ENCODE results near the gene CLEC4D. TPM values are rescaled to one million over a fixed set of nuclear protein-coding genes. Genes with fewer than 3 reads are reported as not detected.
A peak's percentile ranks its signal among the peaks of the same experiment; 100 is the strongest.
"Not testable (repeated sequence)": the region's sequence is repeated elsewhere in the genome, so short reads cannot be mapped to it uniquely, and the experiment has no call there.

The CLEC4D gene
- total RNA-seq, 1 donor from 2014 or later, result not detected

DNA sequence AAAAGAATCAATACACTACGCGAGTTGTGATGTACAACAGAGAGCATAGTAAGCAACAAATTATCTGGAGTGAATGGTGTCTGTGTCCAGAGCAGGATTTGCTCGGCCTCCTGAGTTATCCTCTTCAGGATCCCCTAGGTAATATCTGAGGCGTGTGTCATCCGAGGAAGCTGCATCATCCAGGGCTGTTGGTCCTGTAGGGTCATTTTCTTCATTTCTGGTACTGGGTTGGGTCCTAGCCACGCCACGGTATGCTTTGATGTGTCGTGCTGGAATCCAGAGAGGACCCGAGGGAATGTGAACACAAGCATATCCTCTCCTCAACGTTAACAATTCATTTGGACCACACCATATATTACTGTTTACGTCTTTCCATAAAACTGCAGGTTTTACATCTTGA is 46.4 kb downstream of the CLEC4D start:
- H3K4me1 Mint-ChIP-seq (ENCODE audit: unreplicated experiment), result no peaks in the 10 kb centered on the region
- no peaks in the 10 kb centered on the region for H3K36me3 Mint-ChIP-seq
- TF ChIP-seq, protein P1, sequence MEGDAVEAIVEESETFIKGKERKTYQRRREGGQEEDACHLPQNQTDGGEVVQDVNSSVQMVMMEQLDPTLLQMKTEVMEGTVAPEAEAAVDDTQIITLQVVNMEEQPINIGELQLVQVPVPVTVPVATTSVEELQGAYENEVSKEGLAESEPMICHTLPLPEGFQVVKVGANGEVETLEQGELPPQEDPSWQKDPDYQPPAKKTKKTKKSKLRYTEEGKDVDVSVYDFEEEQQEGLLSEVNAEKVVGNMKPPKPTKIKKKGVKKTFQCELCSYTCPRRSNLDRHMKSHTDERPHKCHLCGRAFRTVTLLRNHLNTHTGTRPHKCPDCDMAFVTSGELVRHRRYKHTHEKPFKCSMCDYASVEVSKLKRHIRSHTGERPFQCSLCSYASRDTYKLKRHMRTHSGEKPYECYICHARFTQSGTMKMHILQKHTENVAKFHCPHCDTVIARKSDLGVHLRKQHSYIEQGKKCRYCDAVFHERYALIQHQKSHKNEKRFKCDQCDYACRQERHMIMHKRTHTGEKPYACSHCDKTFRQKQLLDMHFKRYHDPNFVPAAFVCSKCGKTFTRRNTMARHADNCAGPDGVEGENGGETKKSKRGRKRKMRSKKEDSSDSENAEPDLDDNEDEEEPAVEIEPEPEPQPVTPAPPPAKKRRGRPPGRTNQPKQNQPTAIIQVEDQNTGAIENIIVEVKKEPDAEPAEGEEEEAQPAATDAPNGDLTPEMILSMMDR (conservative IDR thresholded peaks at IDR 0.05), result no peak
- H3K27ac Mint-ChIP-seq, result peak overlapping the region; percentile 57
- H3K27me3 Mint-ChIP-seq, result peaks cover 9% of the 10 kb centered on the region
- no peak for DNase-seq (ENCODE audit: extremely low spot score, unreplicated experiment)
- peaks cover 16% of the 10 kb centered on the region for H3K9me3 Mint-ChIP-seq
- H3K4me3 Mint-ChIP-seq, result no peak overlapping the region

DNA sequence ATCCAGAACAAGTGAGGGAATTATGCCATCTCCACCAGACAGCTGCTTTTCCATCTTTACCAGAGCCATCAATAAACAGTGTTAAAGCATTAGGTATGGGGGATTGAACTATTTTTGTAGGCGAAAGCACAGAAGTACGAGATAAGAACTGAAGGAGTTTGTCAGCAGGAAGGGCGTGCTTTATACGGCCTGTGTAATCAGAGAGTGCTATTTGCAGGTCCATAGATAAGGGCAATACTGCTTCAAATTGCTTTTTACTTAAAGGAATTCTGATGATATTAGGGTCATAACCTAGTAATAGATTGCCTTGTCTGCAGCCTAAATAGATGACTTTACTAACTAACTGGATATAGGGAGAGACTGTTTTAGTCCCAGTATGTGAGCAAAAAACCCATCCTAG is 47.7 kb downstream of the CLEC4D start:
- peaks cover 16% of the 10 kb centered on the region for H3K9me3 Mint-ChIP-seq
- no peaks in the 10 kb centered on the region for H3K36me3 Mint-ChIP-seq
- H3K27ac Mint-ChIP-seq, result no peak overlapping the region
- no peak for DNase-seq (ENCODE audit: extremely low spot score, unreplicated experiment)
- no peaks in the 10 kb centered on the region for H3K4me1 Mint-ChIP-seq (ENCODE audit: unreplicated experiment)
- H3K27me3 Mint-ChIP-seq, result peaks cover 17% of the 10 kb centered on the region
- TF ChIP-seq, protein P1 (conservative IDR thresholded peaks at IDR 0.05), result no peak
- H3K4me3 Mint-ChIP-seq, result no peak overlapping the region

DNA sequence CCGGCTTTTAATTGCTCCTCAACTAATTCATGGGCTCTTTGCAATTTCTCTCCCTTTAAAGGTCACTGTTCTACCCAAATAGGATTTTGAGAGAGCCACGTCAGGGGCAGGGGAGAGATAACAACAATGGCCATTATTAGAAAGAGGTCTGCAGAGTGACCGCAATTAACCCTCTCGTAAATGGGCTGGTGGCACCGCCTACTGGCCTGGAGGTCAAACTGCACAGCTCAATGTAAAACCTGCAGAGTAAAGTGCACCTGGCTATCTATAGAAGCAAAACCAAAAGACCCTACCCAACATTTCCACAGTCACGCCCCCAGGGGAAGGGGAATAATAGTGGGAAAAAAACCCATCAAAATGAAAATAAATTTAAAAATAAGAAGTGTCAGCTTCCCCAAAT is 49.0 kb downstream of the CLEC4D start:
- H3K4me1 Mint-ChIP-seq (ENCODE audit: unreplicated experiment), result no peaks in the 10 kb centered on the region
- TF ChIP-seq, protein P1 (conservative IDR thresholded peaks at IDR 0.05), result no peak
- no peak for DNase-seq (ENCODE audit: extremely low spot score, unreplicated experiment)
- H3K4me3 Mint-ChIP-seq, result no peak overlapping the region
- no peaks in the 10 kb centered on the region for H3K36me3 Mint-ChIP-seq
- no peak overlapping the region for H3K27ac Mint-ChIP-seq
- peaks cover 16% of the 10 kb centered on the region for H3K9me3 Mint-ChIP-seq
- peaks cover 17% of the 10 kb centered on the region for H3K27me3 Mint-ChIP-seq

DNA sequence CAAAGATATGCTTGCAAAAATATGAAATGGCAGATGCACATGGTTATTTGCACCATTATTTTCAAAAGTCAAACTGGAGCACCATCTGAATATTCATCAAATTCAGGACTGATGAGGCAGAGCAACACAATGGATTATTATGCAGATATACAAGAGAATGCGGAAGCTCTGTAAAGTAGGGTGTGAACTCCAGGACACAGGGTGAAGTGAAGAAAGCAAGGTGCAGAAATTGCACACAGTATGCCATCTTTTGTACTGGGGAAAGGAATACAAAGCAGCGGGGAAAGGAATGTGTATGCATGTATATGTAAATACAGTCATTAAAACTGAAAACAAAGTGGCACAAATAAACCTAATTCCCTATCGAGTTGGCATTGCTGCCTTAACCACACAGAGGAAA is 50.1 kb downstream of the CLEC4D start:
- no peak overlapping the region for H3K27ac Mint-ChIP-seq
- TF ChIP-seq, protein P1 (conservative IDR thresholded peaks at IDR 0.05), result no peak
- no peaks in the 10 kb centered on the region for H3K4me1 Mint-ChIP-seq (ENCODE audit: unreplicated experiment)
- peaks cover 16% of the 10 kb centered on the region for H3K9me3 Mint-ChIP-seq
- no peaks in the 10 kb centered on the region for H3K36me3 Mint-ChIP-seq
- no peak overlapping the region for H3K4me3 Mint-ChIP-seq
- peaks cover 14% of the 10 kb centered on the region for H3K27me3 Mint-ChIP-seq
- DNase-seq (ENCODE audit: extremely low spot score, unreplicated experiment), result no peak

DNA sequence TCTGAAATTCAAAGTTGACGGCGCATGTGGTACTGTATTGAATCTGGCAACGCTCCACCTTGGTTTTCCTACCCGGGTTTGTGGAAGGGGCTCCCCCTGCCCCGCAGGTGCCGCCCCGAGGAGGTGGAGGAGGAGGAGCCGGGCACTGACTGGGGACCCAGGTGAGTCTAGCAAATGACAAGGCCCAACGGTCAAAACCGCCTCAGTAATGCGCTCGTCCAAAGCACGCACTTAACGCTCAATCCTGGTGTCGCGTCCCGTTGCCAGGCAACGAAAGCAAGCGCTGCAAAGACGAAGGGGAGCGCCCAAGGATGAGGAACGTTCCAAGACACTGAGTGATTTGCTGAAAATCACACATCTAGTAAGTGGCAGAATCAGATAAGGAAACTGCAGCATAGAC is 51.4 kb downstream of the CLEC4D start:
- DNase-seq (ENCODE audit: extremely low spot score, unreplicated experiment), result no peak
- no peak overlapping the region for H3K4me3 Mint-ChIP-seq
- peaks cover 17% of the 10 kb centered on the region for H3K27me3 Mint-ChIP-seq
- TF ChIP-seq, protein P1 (conservative IDR thresholded peaks at IDR 0.05), result no peak
- no peak overlapping the region for H3K27ac Mint-ChIP-seq
- H3K9me3 Mint-ChIP-seq, result peaks cover 16% of the 10 kb centered on the region
- H3K4me1 Mint-ChIP-seq (ENCODE audit: unreplicated experiment), result no peaks in the 10 kb centered on the region
- no peaks in the 10 kb centered on the region for H3K36me3 Mint-ChIP-seq

DNA sequence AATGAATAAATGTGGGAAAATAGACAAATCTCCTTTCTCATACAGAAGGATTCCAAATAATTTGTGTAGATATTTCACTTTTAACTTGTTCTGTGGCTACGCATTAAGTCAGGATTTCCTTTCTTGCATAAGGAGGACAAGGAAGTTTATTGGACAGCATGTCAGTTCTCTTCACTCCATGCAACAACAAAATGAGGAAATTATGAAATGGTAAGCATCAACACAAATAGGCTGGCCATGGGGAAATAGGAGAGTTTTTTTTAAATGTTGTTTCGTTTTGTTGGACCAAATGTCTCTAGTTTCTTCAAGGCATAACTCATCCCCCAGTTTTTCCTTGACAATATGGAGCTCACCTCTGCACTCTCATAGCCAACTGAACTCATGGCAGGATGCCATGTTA is 52.7 kb downstream of the CLEC4D start:
- H3K27me3 Mint-ChIP-seq, result peaks cover 17% of the 10 kb centered on the region
- not testable (repeated sequence) for H3K36me3 Mint-ChIP-seq; H3K4me1 Mint-ChIP-seq (ENCODE audit: unreplicated experiment); H3K9me3 Mint-ChIP-seq; H3K4me3 Mint-ChIP-seq; H3K27ac Mint-ChIP-seq; DNase-seq (ENCODE audit: extremely low spot score, unreplicated experiment)

Measured in type B pancreatic cell (in vitro differentiated cells).